Measurements from ENCODE around the gene SYT8. TPM values are rescaled to one million over a fixed set of nuclear protein-coding genes. Genes with fewer than 3 reads are reported as not detected.

Gene SYT8
- total RNA-seq, 1 experiment from 2014 or later, result not detected

DNA sequence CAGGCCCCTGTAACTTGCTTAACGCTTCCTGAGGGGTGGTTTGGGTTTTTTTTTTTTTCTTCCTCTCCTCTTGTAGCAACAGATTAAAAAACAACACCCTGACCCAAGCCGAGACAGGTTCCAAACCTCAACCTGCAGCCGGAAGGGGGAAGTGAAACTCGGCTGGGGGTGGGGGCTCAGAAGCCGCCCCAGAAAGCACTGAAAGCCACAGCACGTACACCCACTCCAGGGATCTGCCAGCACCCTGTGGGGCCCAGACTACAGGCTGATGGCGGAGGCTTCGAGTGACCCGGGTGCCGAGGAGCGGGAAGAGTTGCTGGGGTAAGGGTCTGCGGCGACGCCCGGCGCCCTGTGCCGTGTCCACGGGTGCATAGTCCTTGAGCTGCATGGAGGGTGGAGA lies 18.1 kb downstream of the SYT8 start, which contains the start of gene LSP1:
LSP1 (plus strand) TSS at position 208 of the 400 bp plus-strand sequence; CDS start at position 269, 61 bp downstream.
- H2BK20ac ChIP-seq (ENCODE audit: low read depth, low read length, poor library complexity, severe bottlenecking), result no peak within 1 kb of the TSS
- no peaks in the 10 kb centered on the region for H3K36me3 Mint-ChIP-seq (ENCODE audit: insufficient read depth in 1 of 3, low read depth in 3 of 3)

More for the DNA sequence above, 18.1 kb downstream of the SYT8 start, which contains the start of gene LSP1:
- H3K27me3 ChIP-seq (ENCODE audit: insufficient read depth, low read length), result no peaks in the 10 kb centered on the region
- no peak within 1 kb of the TSS; a peak in 2 of 7 replicates for H3K27ac Mint-ChIP-seq
- DNase-seq, result no peak
- no peak within 1 kb of the TSS for H3K56ac ChIP-seq (ENCODE audit: insufficient read length, low read depth, low read length)
- H3K4me3 Mint-ChIP-seq, result no peak within 1 kb of the TSS
- H4K8ac ChIP-seq (replicated peaks; ENCODE audit: insufficient read length, low read depth, low read length), result no peak within 1 kb of the TSS
- peaks cover 10% of the 10 kb centered on the region for H3K27me3 Mint-ChIP-seq (ENCODE audit: low read depth)
- no peak within 1 kb of the TSS; the same call in 1 of the 2 replicates for H3K14ac ChIP-seq (ENCODE audit: insufficient read depth, low read length)
- H3K9me3 ChIP-seq (ENCODE audit: control insufficient read depth, low read depth, low read length), result no peaks in the 10 kb centered on the region
- no peak within 1 kb of the TSS for H2AK5ac ChIP-seq (ENCODE audit: insufficient read length, low read length)
- no peak within 1 kb of the TSS for H3K9ac ChIP-seq (ENCODE audit: extremely low read depth, insufficient read length, low read length)
- no peak within 1 kb of the TSS for H3K4me2 ChIP-seq (ENCODE audit: insufficient read depth, insufficient read length, low read length)
- no peak within 1 kb of the TSS for H4K91ac ChIP-seq (ENCODE audit: insufficient read length, low read depth, low read length)
- H3K23me2 ChIP-seq (ENCODE audit: insufficient read length, low read depth, low read length, poor library complexity, severe bottlenecking), result no peaks in the 10 kb centered on the region
- H3K79me2 ChIP-seq (ENCODE audit: insufficient read depth, low read length), result no peaks in the 10 kb centered on the region
- no CpG with 5 or more reads among the region's 18 CpGs for WGBS (ENCODE audit: extremely low coverage, insufficient read length, low lambda C conversion rate)
- no peak within 1 kb of the TSS for H4K5ac ChIP-seq (ENCODE audit: insufficient read length, low read depth, low read length)
- no peak within 1 kb of the TSS for H3K23ac ChIP-seq (ENCODE audit: insufficient read length, low read depth, low read length)
- no peak within 1 kb of the TSS for H2BK15ac ChIP-seq (ENCODE audit: low read depth, low read length)
- H3K9me3 Mint-ChIP-seq, result no peaks in the 10 kb centered on the region
- no peak within 1 kb of the TSS for H2BK12ac ChIP-seq (ENCODE audit: insufficient read length, low read depth, low read length)
- H2BK5ac ChIP-seq (ENCODE audit: insufficient read length, low read length), result no peak within 1 kb of the TSS
- TF ChIP-seq, protein P1, sequence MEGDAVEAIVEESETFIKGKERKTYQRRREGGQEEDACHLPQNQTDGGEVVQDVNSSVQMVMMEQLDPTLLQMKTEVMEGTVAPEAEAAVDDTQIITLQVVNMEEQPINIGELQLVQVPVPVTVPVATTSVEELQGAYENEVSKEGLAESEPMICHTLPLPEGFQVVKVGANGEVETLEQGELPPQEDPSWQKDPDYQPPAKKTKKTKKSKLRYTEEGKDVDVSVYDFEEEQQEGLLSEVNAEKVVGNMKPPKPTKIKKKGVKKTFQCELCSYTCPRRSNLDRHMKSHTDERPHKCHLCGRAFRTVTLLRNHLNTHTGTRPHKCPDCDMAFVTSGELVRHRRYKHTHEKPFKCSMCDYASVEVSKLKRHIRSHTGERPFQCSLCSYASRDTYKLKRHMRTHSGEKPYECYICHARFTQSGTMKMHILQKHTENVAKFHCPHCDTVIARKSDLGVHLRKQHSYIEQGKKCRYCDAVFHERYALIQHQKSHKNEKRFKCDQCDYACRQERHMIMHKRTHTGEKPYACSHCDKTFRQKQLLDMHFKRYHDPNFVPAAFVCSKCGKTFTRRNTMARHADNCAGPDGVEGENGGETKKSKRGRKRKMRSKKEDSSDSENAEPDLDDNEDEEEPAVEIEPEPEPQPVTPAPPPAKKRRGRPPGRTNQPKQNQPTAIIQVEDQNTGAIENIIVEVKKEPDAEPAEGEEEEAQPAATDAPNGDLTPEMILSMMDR (conservative IDR thresholded peaks at IDR 0.05), result no peak
- H4K20me1 ChIP-seq (ENCODE audit: control insufficient read depth, insufficient read depth, insufficient read length), result no peaks in the 10 kb centered on the region
- H3K4me1 ChIP-seq (ENCODE audit: insufficient read depth, low read length), result no peaks in the 10 kb centered on the region
- no peak within 1 kb of the TSS for H3K18ac ChIP-seq (ENCODE audit: insufficient read length, low read depth, low read length)
- H2AFZ ChIP-seq (ENCODE audit: low read length), result no peak within 1 kb of the TSS
- no peak within 1 kb of the TSS for H3K4ac ChIP-seq (ENCODE audit: low read depth, low read length)
- H3K27ac ChIP-seq (ENCODE audit: insufficient read length, low read depth, low read length), result no peak within 1 kb of the TSS
- no peak within 1 kb of the TSS for H2BK120ac ChIP-seq (ENCODE audit: low read depth, low read length, poor library complexity, severe bottlenecking)
- H3T11ph ChIP-seq (ENCODE audit: low read length), result no peak within 1 kb of the TSS
- no peaks in the 10 kb centered on the region for H3K79me1 ChIP-seq (ENCODE audit: insufficient read depth, low read depth, low read length, poor library complexity, severe bottlenecking)
- peaks cover 2 to 3% of the 10 kb centered on the region in 2 experiments; a peak in 2 of 4 replicates for H3K4me1 Mint-ChIP-seq

Measured in H9 (cell line).